Gastroesophageal sphincter (tissue), 3 donors: ENCODE results near the gene CLASP2.

Source experiments
- CTCF ChIP-seq, 4 experiments: fragments of 200-600 bp in 2 of 4; fragments of 450-650 bp in 2 of 4; sonication (generic) in 1 of 4; IDR thresholded peaks; one replicate each; pipeline ENCODE4 v1.5.1; 2017 to 2019; ENCODE audit warnings: antibody characterized with exemption in 4 of 4, mild to moderate bottlenecking in 2 of 4, moderate library complexity in 2 of 4
- EP300 ChIP-seq: sonication (generic); formaldehyde crosslinking; IDR thresholded peaks from one replicate; pipeline ENCODE4 v1.6.1; 2017; ENCODE audit warnings: antibody characterized with exemption, mild to moderate bottlenecking
- POLR2A ChIP-seq, 2 donors: fragments of 450-650 bp; IDR thresholded peaks; one replicate each; pipeline ENCODE4 v1.6.1; 2017; ENCODE audit warnings: antibody characterized with exemption in 2 of 2, mild to moderate bottlenecking in 2 of 2, moderate library complexity in 1 of 2
- POLR2AphosphoS5 ChIP-seq: sonication (generic); formaldehyde crosslinking; IDR thresholded peaks from one replicate; pipeline ENCODE4 v1.6.1; 2017; ENCODE audit warnings: antibody characterized with exemption

DNA sequence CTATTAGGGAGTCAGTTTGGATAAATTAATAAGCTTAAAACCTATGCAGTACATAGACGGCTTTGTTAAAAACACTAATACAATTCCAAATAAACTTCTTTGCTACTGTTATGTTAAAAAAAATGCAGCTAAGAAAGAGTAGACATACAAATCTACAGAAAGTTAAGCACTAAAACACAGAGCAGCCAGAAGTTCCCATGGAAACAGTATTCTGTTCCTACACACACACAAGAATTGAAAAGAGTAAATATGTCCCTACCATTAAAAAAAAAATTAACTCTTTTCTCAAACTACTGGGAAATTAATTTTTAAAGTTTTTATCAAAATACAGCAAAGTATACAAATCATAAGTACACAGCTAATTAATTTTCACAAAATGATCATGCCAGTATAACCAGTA is 71.6 kb downstream of the CLASP2 start:
- TF ChIP-seq POLR2AphosphoS5 (no peak), CTCF (IDR thresholded peaks at IDR 0.05) (no peak), EP300 (no peak), POLR2A (IDR thresholded peaks at IDR 0.05) (no peak)
